Esophagus squamous epithelium (tissue), 4 donors: ENCODE data around the gene KLHL8.

Experiments
- CTCF ChIP-seq, 6 experiments: fragments of 450-650 bp in 4 of 6; fragments of 200-600 bp in 2 of 6; sonication (generic) in 2 of 6; IDR thresholded peaks; one replicate each; pipeline ENCODE4 v1.5.1; 2016 to 2019; ENCODE audit warnings: antibody characterized with exemption in 6 of 6, mild to moderate bottlenecking in 4 of 6, moderate library complexity in 4 of 6
- POLR2A ChIP-seq, 4 donors: fragments of 450-650 bp; IDR thresholded peaks; one replicate each; pipeline ENCODE4 v1.6.1; 2017; ENCODE audit warnings: antibody characterized with exemption in 4 of 4, mild to moderate bottlenecking in 4 of 4, moderate library complexity in 3 of 4

GRCh38 chr4:87241336-87241735, 20.9 kb upstream of the KLHL8 start:
- TF ChIP-seq POLR2A (IDR thresholded peaks at IDR 0.05) (no peak), CTCF (IDR thresholded peaks at IDR 0.05) (no peak)
